B cell (primary cell): Measurements from ENCODE around the gene C2orf92. TPM values are rescaled to one million over a fixed set of nuclear protein-coding genes. Genes with fewer than 3 reads are reported as not detected.

ENCODE experiments used
- ATAC-seq: fragments of 200-7000 bp; cut with Tn5 transposase; one replicate; pipeline ENCODE4 v1.10.0; 2021; ENCODE audit warnings: low read depth, mild to moderate bottlenecking, moderate number of reproducible peaks, moderate library complexity
- CTCF ChIA-PET: fragments of 350-600 bp; sonication (Branson Sonifier 250); formaldehyde crosslinking; loops from one replicate; lab custom pipeline; 2021; ENCODE audit warnings: antibody characterized with exemption, inconsistent platforms; lab: Charles Lee
- POLR2A ChIA-PET: fragments of 350-600 bp; sonication (Branson Sonifier 250); formaldehyde crosslinking; loops from one replicate; lab custom pipeline; 2021; ENCODE audit warnings: antibody characterized with exemption; lab: Charles Lee
- DNase-seq: peaks from one replicate; pipeline ENCODE4 v3.0.0; 2013
- H2AFZ ChIP-seq: 2 replicates; pipeline ENCODE4 v1.6.1; 2012; ENCODE audit warnings: mild to moderate bottlenecking, low read depth, low read length; ENCODE audit not compliant: insufficient read depth, poor library complexity, severe bottlenecking
- H3K27ac ChIP-seq, 2 donors: 1 replicate in 1 of 2; 2 replicates in 1 of 2; pipeline ENCODE4 v1.5.1; 2012 to 2013; ENCODE audit warnings: low read length in 2 of 2, mild to moderate bottlenecking in 2 of 2, moderate library complexity in 1 of 2
- H3K27me3 ChIP-seq, 4 experiments: fragments of 200-600 bp in 1 of 4; sonication (generic) in 1 of 4; replicated peaks in 1 of 4; 1 replicate in 2 of 4; 2 replicates in 2 of 4; pipeline versions ENCODE4 v1.6.1 to v1.7.0; 2013 to 2016; ENCODE audit warnings: low read length in 3 of 4, mild to moderate bottlenecking in 2 of 4, mixed read lengths in 1 of 4, moderate library complexity in 1 of 4; ENCODE audit not compliant: insufficient read depth in 4 of 4, control insufficient read depth in 3 of 4; ENCODE audit errors: control extremely low read depth in 1 of 4
- H3K36me3 ChIP-seq, 2 experiments: replicated peaks in 1 of 2; 1 replicate in 1 of 2; 2 replicates in 1 of 2; pipeline versions ENCODE4 v1.6.1 to v1.7.1; 2013; ENCODE audit warnings: low read length in 1 of 2; ENCODE audit not compliant: insufficient read depth in 2 of 2, control insufficient read depth in 1 of 2; ENCODE audit errors: control extremely low read depth in 1 of 2, extremely low read depth in 1 of 2
- H3K4me1 ChIP-seq, 2 donors: fragments of 200-600 bp in 1 of 2; sonication (generic) in 1 of 2; 1 replicate in 1 of 2; 2 replicates in 1 of 2; pipeline versions ENCODE4 v1.5.1 to v1.6.1; 2013 to 2017; ENCODE audit warnings: low read length in 2 of 2; ENCODE audit not compliant: control insufficient read depth in 2 of 2, insufficient read depth in 2 of 2
- H3K4me2 ChIP-seq: replicated peaks from 2 replicates; pipeline ENCODE3; 2012; ENCODE audit warnings: mild to moderate bottlenecking, low read depth, low read length; ENCODE audit not compliant: poor library complexity, severe bottlenecking
- H3K4me3 ChIP-seq, 5 experiments: fragments of 200-600 bp in 1 of 5; sonication (generic) in 1 of 5; 1 replicate in 3 of 5; 2 replicates in 2 of 5; pipeline versions ENCODE4 v1.5.1 to v1.7.0; 2011 to 2016; ENCODE audit warnings: low read length in 4 of 5, mild to moderate bottlenecking in 4 of 5, low read depth in 2 of 5, control low read depth in 1 of 5, moderate library complexity in 1 of 5; ENCODE audit not compliant: insufficient read depth in 1 of 5; ENCODE audit errors: control extremely low read depth in 1 of 5, extremely low read depth in 1 of 5
- H3K79me2 ChIP-seq: fragments of 200-600 bp; sonication (generic); one replicate; pipeline ENCODE4 v1.6.0; 2016; ENCODE audit warnings: low read length; ENCODE audit not compliant: control insufficient read depth, insufficient read depth
- H3K9ac ChIP-seq: fragments of 200-600 bp; sonication (generic); 2 replicates; pipeline ENCODE4 v1.6.1; 2017; ENCODE audit warnings: mild to moderate bottlenecking, low read length, moderate library complexity
- H3K9me3 ChIP-seq, 3 donors: one replicate each; pipeline versions ENCODE4 v1.6.1 to v1.7.1; 2013; ENCODE audit warnings: low read length in 2 of 3; ENCODE audit not compliant: control insufficient read depth in 2 of 3, insufficient read depth in 1 of 3; ENCODE audit errors: control extremely low read depth in 1 of 3
- H4K20me1 ChIP-seq: 2 replicates; pipeline ENCODE4 v1.6.0; 2012; ENCODE audit warnings: mild to moderate bottlenecking, low read length; ENCODE audit not compliant: insufficient read depth, control insufficient read depth, poor library complexity, severe bottlenecking
- H3K27ac Mint-ChIP-seq: one replicate; pipeline ENCODE4 v1.8.0; 2021; ENCODE audit warnings: mixed read lengths
- H3K27me3 Mint-ChIP-seq: one replicate; pipeline ENCODE4 v1.8.0; 2021; ENCODE audit warnings: mixed read lengths
- H3K4me1 Mint-ChIP-seq: one replicate; pipeline ENCODE4 v1.8.0; 2021; ENCODE audit warnings: mixed read lengths
- H3K4me3 Mint-ChIP-seq: one replicate; pipeline ENCODE4 v1.8.0; 2021; ENCODE audit warnings: mixed read lengths
- H3K9me3 Mint-ChIP-seq: one replicate; pipeline ENCODE4 v1.8.0; 2022; ENCODE audit warnings: mixed read lengths; ENCODE audit not compliant: insufficient read depth
- EZH2 ChIP-seq: IDR thresholded peaks from 2 replicates; pipeline ENCODE4 v1.6.1; 2012; ENCODE audit warnings: borderline replicate concordance, low read depth, mild to moderate bottlenecking, moderate library complexity, low read length; ENCODE audit not compliant: insufficient read depth, poor library complexity, severe bottlenecking
- WGBS: methylation state at CpG from one replicate; pipeline ENCODE4 v1.1.5; 2013; ENCODE audit warnings: missing lambda C conversion rate; ENCODE audit not compliant: insufficient coverage; 5-methylcytosine and 5-hydroxymethylcytosine counted together
- intact Hi-C: fragments of 100-400 bp; cut with micrococcal nuclease; formaldehyde crosslinking; loops from one replicate; pipeline ENCODE4 v1.10.0; 2022
- polyA plus RNA-seq: library from polyadenylated mRNA; depleted of rRNA; stranded (reverse); fragments of >200 nt; gene quantifications from 2 replicates; pipeline ENCODE4 v1.2.3, GENCODE V29; 2012
- total RNA-seq, 2 donors: library from RNA; stranded (reverse); fragments of 120-200 nt in 1 of 2; gene quantifications; 1 replicate in 1 of 2; 2 replicates in 1 of 2; pipeline versions ENCODE4 v1.2.3 to v1.2.4, GENCODE V29; 2013 to 2022
- TF ChIP-seq, protein P1 (sequence below): fragments of 200-600 bp; IDR thresholded peaks from one replicate; pipeline ENCODE4 v1.8.0; 2022; ENCODE audit warnings: antibody characterized with exemption, mild to moderate bottlenecking

C2orf92 gene
- total and polyA plus RNA-seq, 2 donors (not counting 1 experiment from before 2014, with no cell fraction given) = 15.3 to 18.9 TPM

DNA sequence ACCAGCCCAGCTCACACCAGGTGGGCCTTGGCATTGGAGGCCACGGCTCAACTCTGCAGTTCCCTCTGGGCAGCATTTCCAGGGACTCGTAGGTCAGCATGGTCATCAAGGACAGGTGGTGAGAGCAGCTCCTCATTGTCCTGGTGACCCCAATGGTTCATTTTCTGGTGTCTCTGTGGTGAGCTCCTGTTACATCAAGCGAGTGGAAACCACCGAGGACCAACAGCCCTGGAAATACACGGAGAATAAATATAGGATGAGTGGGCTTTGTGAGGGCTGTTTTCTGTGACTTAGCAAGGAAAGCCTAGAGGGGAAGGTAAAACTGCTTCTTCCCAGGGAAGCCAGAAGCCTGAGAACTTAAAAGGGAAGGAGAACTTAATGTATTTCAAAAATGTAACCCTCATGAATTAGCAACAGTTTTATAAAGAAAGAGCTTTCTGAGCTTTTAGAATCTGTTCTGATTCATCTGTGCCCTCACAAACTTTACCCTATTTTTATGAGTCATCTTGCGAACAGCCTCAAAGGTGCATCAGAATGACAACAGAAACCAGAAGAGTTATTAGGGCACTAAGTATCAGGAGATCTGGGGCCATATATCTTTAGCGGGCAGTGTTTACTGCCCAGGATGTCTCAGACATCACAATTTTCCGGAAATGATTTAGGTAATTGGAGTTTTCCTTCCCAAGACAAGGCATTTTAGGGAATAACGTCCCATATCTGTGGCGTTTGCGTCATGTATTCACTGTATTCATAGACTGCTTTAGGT is 18.7 kb downstream of the C2orf92 start:
- no peak overlapping the region for H3K4me3 ChIP-seq
- CTCF ChIA-PET = interaction anchor here (1.0 kb wide), 1 partner anchor 12 kb away, joined by 3 read pairs; no protein-coding TSS in a partner anchor
- TF ChIP-seq, protein P1, sequence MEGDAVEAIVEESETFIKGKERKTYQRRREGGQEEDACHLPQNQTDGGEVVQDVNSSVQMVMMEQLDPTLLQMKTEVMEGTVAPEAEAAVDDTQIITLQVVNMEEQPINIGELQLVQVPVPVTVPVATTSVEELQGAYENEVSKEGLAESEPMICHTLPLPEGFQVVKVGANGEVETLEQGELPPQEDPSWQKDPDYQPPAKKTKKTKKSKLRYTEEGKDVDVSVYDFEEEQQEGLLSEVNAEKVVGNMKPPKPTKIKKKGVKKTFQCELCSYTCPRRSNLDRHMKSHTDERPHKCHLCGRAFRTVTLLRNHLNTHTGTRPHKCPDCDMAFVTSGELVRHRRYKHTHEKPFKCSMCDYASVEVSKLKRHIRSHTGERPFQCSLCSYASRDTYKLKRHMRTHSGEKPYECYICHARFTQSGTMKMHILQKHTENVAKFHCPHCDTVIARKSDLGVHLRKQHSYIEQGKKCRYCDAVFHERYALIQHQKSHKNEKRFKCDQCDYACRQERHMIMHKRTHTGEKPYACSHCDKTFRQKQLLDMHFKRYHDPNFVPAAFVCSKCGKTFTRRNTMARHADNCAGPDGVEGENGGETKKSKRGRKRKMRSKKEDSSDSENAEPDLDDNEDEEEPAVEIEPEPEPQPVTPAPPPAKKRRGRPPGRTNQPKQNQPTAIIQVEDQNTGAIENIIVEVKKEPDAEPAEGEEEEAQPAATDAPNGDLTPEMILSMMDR = no peak
- no peak for TF ChIP-seq EZH2
- H3K4me1 ChIP-seq = no peaks in the 10 kb centered on the region
- Mint-ChIP-seq H3K27me3 (no peaks in the 10 kb centered on the region), H3K4me1 (peaks cover 3% of the 10 kb centered on the region), H3K27ac (no peak overlapping the region), H3K9me3 (no peaks in the 10 kb centered on the region), H3K4me3 (no peak overlapping the region)
- DNase-seq = no peak
- WGBS = 86% methylated on average over 8 of the region's 11 CpGs
- no peaks in the 10 kb centered on the region for H3K79me2 ChIP-seq
- H3K36me3 ChIP-seq = no peaks in the 10 kb centered on the region
- no peak overlapping the region for H3K9ac ChIP-seq
- H2AFZ ChIP-seq = no peak overlapping the region
- ATAC-seq = no peak
- H3K4me2 ChIP-seq = no peak overlapping the region
- no peaks in the 10 kb centered on the region for H4K20me1 ChIP-seq
- no peaks in the 10 kb centered on the region for H3K9me3 ChIP-seq
- no peak overlapping the region for H3K27ac ChIP-seq
- POLR2A ChIA-PET = no interaction called here
- intact Hi-C loops = no loop called here
- H3K27me3 ChIP-seq = no peaks in the 10 kb centered on the region

DNA sequence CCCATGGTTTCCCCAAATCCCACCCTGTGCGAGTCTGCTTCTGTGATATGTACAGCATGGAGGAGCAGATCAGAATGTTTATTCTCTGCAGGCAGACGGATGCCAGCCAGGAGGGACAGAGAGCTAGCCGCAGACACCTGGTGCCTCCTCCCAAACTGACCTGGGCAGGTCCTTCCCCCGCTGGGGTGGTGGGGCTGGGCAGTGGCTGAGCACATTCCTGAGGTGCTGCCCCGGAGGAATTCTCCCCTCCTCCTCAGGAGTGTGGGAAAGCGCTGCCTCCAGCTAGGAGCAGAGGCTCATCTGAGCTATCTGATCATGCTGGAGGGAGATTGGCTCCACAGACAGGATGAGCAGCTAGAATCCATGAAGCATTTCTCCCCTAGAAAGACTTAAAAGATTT is 21.7 kb downstream of the C2orf92 start:
- no peak for TF ChIP-seq EZH2
- TF ChIP-seq, protein P1 = no peak
- Mint-ChIP-seq H3K4me3 (no peak overlapping the region), H3K4me1 (peaks cover 3% of the 10 kb centered on the region), H3K9me3 (no peaks in the 10 kb centered on the region), H3K27ac (no peak overlapping the region), H3K27me3 (no peaks in the 10 kb centered on the region)
- POLR2A ChIA-PET = no interaction called here
- Histone ChIP-seq H3K4me1 (no peaks in the 10 kb centered on the region), H4K20me1 (no peaks in the 10 kb centered on the region), H3K9me3 (no peaks in the 10 kb centered on the region), H3K4me2 (no peak overlapping the region), H3K4me3 (no peak overlapping the region), H3K9ac (no peak overlapping the region), H3K27me3 (no peaks in the 10 kb centered on the region), H2AFZ (no peak overlapping the region), H3K36me3 (no peaks in the 10 kb centered on the region), H3K79me2 (no peaks in the 10 kb centered on the region), H3K27ac (no peak overlapping the region)
- WGBS = 100% methylated on average over 4 of the region's 6 CpGs
- ATAC-seq (no peak), DNase-seq (no peak)
- intact Hi-C loops = no loop called here
- CTCF ChIA-PET = interaction anchor here (1.1 to 1.7 kb wide), 2 partner anchors 9 to 101 kb away, joined by 3 to 7 read pairs; no protein-coding TSS in a partner anchor
